Measurements from ENCODE around the gene ZBTB16. TPM values are rescaled to one million over a fixed set of nuclear protein-coding genes. Genes with fewer than 3 reads are reported as not detected.

Gene ZBTB16
- polyA plus RNA-seq, 1 experiment = not detected

DNA sequence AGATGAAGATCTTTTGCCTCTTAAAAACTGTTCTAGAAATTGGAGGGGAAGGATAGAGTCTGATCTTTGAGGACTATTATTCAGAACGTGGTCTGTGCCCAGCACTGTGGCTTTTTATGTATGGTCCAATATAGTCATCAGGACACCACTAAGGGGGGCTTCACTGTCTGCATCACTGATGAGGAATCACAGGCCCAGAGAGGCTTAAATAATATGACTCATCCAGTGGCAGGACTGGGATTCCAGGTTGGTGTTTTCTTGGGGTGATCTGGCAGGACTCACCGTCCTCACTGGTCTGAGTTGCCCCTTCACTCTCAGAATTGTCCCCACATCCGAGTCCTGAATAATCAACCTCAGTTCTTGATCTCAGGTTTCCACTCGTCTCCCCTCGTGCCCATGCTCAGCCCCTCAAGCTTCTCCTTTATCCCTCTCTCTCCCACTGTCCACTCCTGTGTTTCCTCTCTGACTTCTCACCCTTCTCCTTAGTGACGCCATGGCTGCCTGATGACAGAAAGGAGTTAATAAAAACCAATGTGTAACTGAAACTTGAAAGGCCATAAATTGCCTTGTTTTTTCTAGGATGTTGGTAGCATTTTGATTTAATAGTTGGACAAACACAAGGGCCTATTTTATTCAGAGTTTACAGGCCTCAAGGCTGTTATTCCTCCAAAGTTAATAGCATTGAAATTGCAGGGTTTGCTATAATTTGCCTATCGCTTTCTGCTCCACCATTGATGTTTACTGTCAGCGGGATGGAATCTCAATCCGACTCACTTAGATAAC lies 141.0 kb downstream of the ZBTB16 start:
- no peak for TF ChIP-seq CTCF (IDR thresholded peaks at IDR 0.05; ENCODE audit: insufficient read depth, low read depth, low read length)
- Histone ChIP-seq H3K4me3 (ENCODE audit: low read depth, low read length) (no peak overlapping the region), H3K27me3 (ENCODE audit: control insufficient read depth, insufficient read depth, low read length) (peaks cover 6% of the 10 kb centered on the region), H3K36me3 (ENCODE audit: control insufficient read depth, insufficient read depth, low read length) (no peaks in the 10 kb centered on the region)
- ChIA-PET CTCF (no interaction called here), POLR2A (no interaction called here)
- DNase-seq (ENCODE audit: low read depth) = no peak

DNA sequence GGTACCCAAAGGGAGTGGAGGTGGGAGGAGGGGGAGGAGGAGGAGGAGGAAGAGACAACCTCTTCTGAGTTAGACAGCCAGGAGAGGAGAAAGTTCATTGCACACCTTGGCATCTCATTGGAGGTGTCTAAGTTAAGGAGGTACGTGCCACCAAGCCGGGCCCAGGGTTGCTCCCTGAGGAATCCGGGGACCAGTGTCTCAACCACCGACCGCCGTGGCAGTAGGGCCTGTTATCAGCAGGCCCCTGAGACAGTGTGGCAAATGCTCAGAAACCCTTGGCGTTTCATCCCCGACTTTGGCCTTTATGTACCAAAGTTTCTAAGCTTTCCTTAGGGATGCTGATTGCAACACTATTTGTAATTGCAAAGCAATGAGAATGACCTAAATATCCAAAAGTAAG lies 141.7 kb downstream of the ZBTB16 start:
- no peak for TF ChIP-seq CTCF (IDR thresholded peaks at IDR 0.05; ENCODE audit: insufficient read depth, low read depth, low read length)
- no peak for DNase-seq (ENCODE audit: low read depth)
- H3K4me3 ChIP-seq (ENCODE audit: low read depth, low read length) = no peak overlapping the region
- ChIA-PET POLR2A (no interaction called here), CTCF (no interaction called here)
- peaks cover 6% of the 10 kb centered on the region for H3K27me3 ChIP-seq (ENCODE audit: control insufficient read depth, insufficient read depth, low read length)
- no peaks in the 10 kb centered on the region for H3K36me3 ChIP-seq (ENCODE audit: control insufficient read depth, insufficient read depth, low read length)

GRCh38 chr11:114202011-114202609 lies 142.6 kb downstream of the ZBTB16 start:
- H3K36me3 ChIP-seq (ENCODE audit: control insufficient read depth, insufficient read depth, low read length) = no peaks in the 10 kb centered on the region
- no peak overlapping the region for H3K4me3 ChIP-seq (ENCODE audit: low read depth, low read length)
- no peak for TF ChIP-seq CTCF (IDR thresholded peaks at IDR 0.05; ENCODE audit: insufficient read depth, low read depth, low read length)
- ChIA-PET POLR2A (no interaction called here), CTCF (no interaction called here)
- DNase-seq (ENCODE audit: low read depth) = no peak
- H3K27me3 ChIP-seq (ENCODE audit: control insufficient read depth, insufficient read depth, low read length) = peaks cover 3% of the 10 kb centered on the region

GRCh38 chr11:114207096-114207495 lies 147.6 kb downstream of the ZBTB16 start:
- POLR2A ChIA-PET = no interaction called here
- Histone ChIP-seq H3K27me3 (ENCODE audit: control insufficient read depth, insufficient read depth, low read length) (no peaks in the 10 kb centered on the region; the same call in none of the 2 replicates), H3K4me3 (ENCODE audit: low read depth, low read length) (no peak overlapping the region), H3K36me3 (ENCODE audit: control insufficient read depth, insufficient read depth, low read length) (no peaks in the 10 kb centered on the region)
- CTCF ChIA-PET = interaction anchor here (2.5 kb wide), 1 partner anchor 54 kb away, joined by 8 read pairs; no protein-coding TSS in a partner anchor
- no peak for DNase-seq (ENCODE audit: low read depth)
- no peak for TF ChIP-seq CTCF (IDR thresholded peaks at IDR 0.05; ENCODE audit: insufficient read depth, low read depth, low read length)

- Histone ChIP-seq H3K27me3 (ENCODE audit: control insufficient read depth, insufficient read depth, low read length) (no peaks in the 10 kb centered on the region; the same call in none of the 2 replicates), H3K4me3 (ENCODE audit: low read depth, low read length) (no peak overlapping the region), H3K36me3 (ENCODE audit: control insufficient read depth, insufficient read depth, low read length) (no peaks in the 10 kb centered on the region)
- DNase-seq (ENCODE audit: low read depth) = no peak
- ChIA-PET POLR2A (no interaction called here), CTCF (no interaction called here)
- no peak for TF ChIP-seq CTCF (IDR thresholded peaks at IDR 0.05; ENCODE audit: insufficient read depth, low read depth, low read length)
Observed at GRCh38 chr11:114208377-114208776, 148.9 kb downstream of the ZBTB16 start.
